IMR-90 (cell line): Measurements from ENCODE around the gene SLBP. TPM values are rescaled to one million over a fixed set of nuclear protein-coding genes. Genes with fewer than 3 reads are reported as not detected.
A peak's percentile ranks its signal among the peaks of the same experiment; 100 is the strongest.

Source experiments
- ATAC-seq: fragments of 200-7000 bp; cut with Tn5 transposase; 2 replicates; pipeline ENCODE4 v1.9.1; 2020; ENCODE audit warnings: low read depth, mild to moderate bottlenecking, moderate library complexity
- BruUV-seq: library from RNA; stranded (reverse); fragments of 400-500 nt; replicated peaks from 2 replicates; lab custom pipeline; 2021; lab: Mats Ljungman, UMichigan
- CTCF ChIA-PET: fragments of 300-600 bp; formaldehyde crosslinking; extraction: SDS; loops from one replicate; lab custom pipeline; 2021; ENCODE audit warnings: antibody characterized with exemption; lab: Yijun Ruan, JAX
- POLR2A ChIA-PET: fragments of 300-600 bp; sonication (Branson Sonifier 250); formaldehyde crosslinking; loops from one replicate; lab custom pipeline; 2022; ENCODE audit warnings: antibody characterized with exemption; ENCODE audit not compliant: unreplicated experiment; lab: Charles Lee
- DNase-seq: peaks from one replicate; pipeline ENCODE4 v3.0.0; 2013
- H2AFZ ChIP-seq: replicated peaks from 2 replicates; pipeline ENCODE3; 2013; ENCODE audit warnings: low read length, mild to moderate bottlenecking; ENCODE audit not compliant: poor library complexity
- H2AK5ac ChIP-seq: 2 replicates; pipeline ENCODE4 v1.6.1; 2013; ENCODE audit warnings: low read depth, low read length, inconsistent platforms
- H2AK9ac ChIP-seq: replicated peaks from 2 replicates; pipeline ENCODE3; 2013; ENCODE audit warnings: mild to moderate bottlenecking, low read depth, low read length, moderate library complexity; ENCODE audit not compliant: poor library complexity
- H2BK120ac ChIP-seq: 2 replicates; pipeline ENCODE4 v1.6.1; 2013; ENCODE audit warnings: low read depth, low read length, inconsistent platforms
- H2BK15ac ChIP-seq: 3 replicates; pipeline ENCODE4 v1.6.1; 2013; ENCODE audit warnings: low read depth, low read length, inconsistent platforms
- H2BK20ac ChIP-seq: 2 replicates; pipeline ENCODE4 v1.6.1; 2013; ENCODE audit warnings: low read depth, mild to moderate bottlenecking, inconsistent platforms, low read length, moderate library complexity
- H2BK5ac ChIP-seq: 2 replicates; pipeline ENCODE4 v1.6.1; 2013; ENCODE audit warnings: mild to moderate bottlenecking, low read depth, low read length, inconsistent platforms; ENCODE audit not compliant: poor library complexity, severe bottlenecking
- H3K14ac ChIP-seq: replicated peaks from 2 replicates; pipeline ENCODE4 v1.6.1; 2013; ENCODE audit warnings: low read depth, low read length, inconsistent platforms
- H3K18ac ChIP-seq: 2 replicates; pipeline ENCODE4 v1.6.1; 2013; ENCODE audit warnings: low read depth, low read length, control low read depth
- H3K23ac ChIP-seq: 2 replicates; pipeline ENCODE4 v1.6.1; 2013; ENCODE audit warnings: low read depth, low read length, inconsistent platforms
- H3K27ac ChIP-seq: 2 replicates; pipeline ENCODE4 v1.5.1; 2013; ENCODE audit warnings: mild to moderate bottlenecking, control low read depth, low read length; ENCODE audit not compliant: insufficient read depth
- H3K27me3 ChIP-seq: 2 replicates; pipeline ENCODE4 v1.6.1; 2013; ENCODE audit warnings: low read length; ENCODE audit not compliant: control insufficient read depth, insufficient read depth
- H3K36me3 ChIP-seq: 2 replicates; pipeline ENCODE4 v1.6.1; 2013; ENCODE audit warnings: low read length, mixed read lengths; ENCODE audit not compliant: control insufficient read depth, insufficient read depth
- H3K4ac ChIP-seq: 2 replicates; pipeline ENCODE4 v1.6.1; 2013; ENCODE audit warnings: low read depth, low read length, inconsistent platforms
- H3K4me1 ChIP-seq: 2 replicates; pipeline ENCODE4 v1.6.1; 2013; ENCODE audit warnings: low read length, mixed read lengths; ENCODE audit not compliant: control insufficient read depth, insufficient read depth
- H3K4me2 ChIP-seq: 2 replicates; pipeline ENCODE4 v1.6.1; 2013; ENCODE audit warnings: low read depth, mild to moderate bottlenecking, control low read depth, low read length, moderate library complexity
- H3K4me3 ChIP-seq: 2 replicates; pipeline ENCODE4 v1.5.1; 2013; ENCODE audit warnings: low read depth, mild to moderate bottlenecking, control low read depth, low read length, moderate library complexity; ENCODE audit not compliant: insufficient read depth
- H3K56ac ChIP-seq: 2 replicates; pipeline ENCODE4 v1.6.1; 2013; ENCODE audit warnings: low read length, inconsistent platforms; ENCODE audit not compliant: insufficient read depth; ENCODE audit errors: extremely low read depth
- H3K79me1 ChIP-seq, 2 experiments: 2 replicates each; pipeline ENCODE4 v1.6.1; 2013; ENCODE audit warnings: low read length in 2 of 2, inconsistent platforms in 1 of 2, low read depth in 1 of 2
- H3K9ac ChIP-seq: 2 replicates; pipeline ENCODE4 v1.6.1; 2013; ENCODE audit warnings: low read depth, low read length, control low read depth
- H3K9me1 ChIP-seq: 2 replicates; pipeline ENCODE4 v1.6.1; 2013; ENCODE audit warnings: low read length, inconsistent platforms; ENCODE audit not compliant: insufficient read depth
- H3K9me3 ChIP-seq: 2 replicates; pipeline ENCODE4 v1.6.1; 2013; ENCODE audit warnings: low read length; ENCODE audit not compliant: control insufficient read depth, insufficient read depth
- H4K20me1 ChIP-seq: 2 replicates; pipeline ENCODE4 v1.6.1; 2013; ENCODE audit warnings: low read length, inconsistent platforms; ENCODE audit not compliant: insufficient read depth
- H4K5ac ChIP-seq: 2 replicates; pipeline ENCODE4 v1.6.1; 2013; ENCODE audit warnings: mild to moderate bottlenecking, low read depth, low read length, control low read depth
- H4K8ac ChIP-seq, 2 experiments: 2 replicates each; pipeline ENCODE4 v1.6.1; 2013; ENCODE audit warnings: low read depth in 2 of 2, low read length in 2 of 2, control low read depth in 1 of 2, inconsistent platforms in 1 of 2
- H4K91ac ChIP-seq: 2 replicates; pipeline ENCODE4 v1.6.1; 2013; ENCODE audit warnings: low read depth, low read length, inconsistent platforms; ENCODE audit not compliant: insufficient read depth
- BHLHE40 ChIP-seq: fragments of 150-350 bp; IDR thresholded peaks from 2 replicates; pipeline ENCODE4 v1.6.1; 2016; ENCODE audit warnings: mild to moderate bottlenecking, low read depth, low read length
- CEBPB ChIP-seq: IDR thresholded peaks from 2 replicates; pipeline ENCODE4 v1.6.1; 2012; ENCODE audit warnings: low read depth, low read length, improper control_type of control experiment
- CHD1 ChIP-seq: IDR thresholded peaks from 2 replicates; pipeline ENCODE4 v1.6.1; 2012; ENCODE audit warnings: low read depth, low read length, improper control_type of control experiment
- FOS ChIP-seq: fragments of 150-350 bp; IDR thresholded peaks from 2 replicates; pipeline ENCODE4 v1.6.1; 2016; ENCODE audit warnings: low read depth, low read length
- MAFK ChIP-seq: IDR thresholded peaks from 2 replicates; pipeline ENCODE4 v1.6.1; 2012; ENCODE audit warnings: low read depth, low read length, improper control_type of control experiment
- MAZ ChIP-seq: IDR thresholded peaks from 2 replicates; pipeline ENCODE4 v1.6.1; 2012; ENCODE audit warnings: low read depth, mild to moderate bottlenecking, low read length, improper control_type of control experiment, moderate library complexity, borderline replicate concordance
- MXI1 ChIP-seq: IDR thresholded peaks from 2 replicates; pipeline ENCODE4 v1.6.1; 2012; ENCODE audit warnings: low read depth, mild to moderate bottlenecking, low read length, moderate library complexity, borderline replicate concordance
- NFE2L2 ChIP-seq: fragments of 150-350 bp; IDR thresholded peaks from 2 replicates; pipeline ENCODE4 v1.6.1; 2016; ENCODE audit warnings: low read depth, mild to moderate bottlenecking, low read length
- POLR2A ChIP-seq: IDR thresholded peaks from 2 replicates; pipeline ENCODE4 v1.6.1; 2012; ENCODE audit warnings: mild to moderate bottlenecking, low read depth, low read length
- RAD21 ChIP-seq: IDR thresholded peaks from 2 replicates; pipeline ENCODE4 v1.6.1; 2012; ENCODE audit warnings: low read length, improper control_type of control experiment
- RCOR1 ChIP-seq: IDR thresholded peaks from 2 replicates; pipeline ENCODE4 v1.6.1; 2012; ENCODE audit warnings: mild to moderate bottlenecking, low read length, improper control_type of control experiment; ENCODE audit not compliant: insufficient replicate concordance
- RFX5 ChIP-seq: IDR thresholded peaks from 2 replicates; pipeline ENCODE4 v1.8.0; 2012; ENCODE audit warnings: low read depth, mild to moderate bottlenecking, low read length, moderate library complexity
- SMC3 ChIP-seq: fragments of 150-350 bp; IDR thresholded peaks from 2 replicates; pipeline ENCODE4 v1.6.1; 2016; ENCODE audit warnings: low read depth, mild to moderate bottlenecking, antibody characterized with exemption, low read length, moderate library complexity
- WGBS, 2 experiments: methylation state at CpG; one replicate each; pipeline versions ENCODE4 v1.1.5 to v1.1.7; 2013; ENCODE audit warnings: missing lambda C conversion rate in 2 of 2; ENCODE audit not compliant: insufficient read length in 1 of 2; ENCODE audit errors: extremely low coverage in 2 of 2; 5-methylcytosine and 5-hydroxymethylcytosine counted together
- dilution Hi-C: fragments of 300-500 bp; cut with HindIII; formaldehyde crosslinking; loops from one replicate; pipeline ENCODE4 v1.14.3; 2018; ENCODE audit warnings: low sequenced_read_pairs; ENCODE audit not compliant: unreplicated experiment
- in situ Hi-C: fragments of 300-500 bp; cut with MboI; formaldehyde crosslinking; loops from 3 replicates; pipeline ENCODE4 v1.14.3; 2019; ENCODE audit warnings: low sequenced_read_pairs, inconsistent platforms, mixed read lengths
- intact Hi-C: fragments of 100-400 bp; cut with micrococcal nuclease; formaldehyde crosslinking; loops from 2 replicates; pipeline ENCODE4 v1.10.0; 2022
- polyA plus RNA-seq, 3 experiments: library from polyadenylated mRNA; depleted of rRNA; stranded (reverse); fragments of >200 nt; gene quantifications; 2 replicates each; pipeline ENCODE4 v1.2.3, GENCODE V29; 2012; ENCODE audit warnings: low replicate concordance in 1 of 3
- total RNA-seq: library from RNA; depleted of rRNA; stranded (reverse); fragments of >200 nt; gene quantifications from 2 replicates; pipeline ENCODE4 v1.2.3, GENCODE V29; 2012
- TF ChIP-seq, protein P1 (sequence below): fragments of 150-350 bp; IDR thresholded peaks from 2 replicates; pipeline ENCODE4 v1.6.1; 2017; ENCODE audit warnings: mild to moderate bottlenecking, antibody characterized with exemption, low read length, low read depth
- TF ChIP-seq, protein P2 (sequence below): fragments of 150-350 bp; IDR thresholded peaks from 2 replicates; pipeline ENCODE4 v1.6.1; 2016; ENCODE audit warnings: low read depth, mild to moderate bottlenecking, low read length, moderate library complexity, borderline replicate concordance
- TF ChIP-seq, protein P3 (sequence below): conservative IDR thresholded peaks from 2 replicates; pipeline ENCODE4 v1.5.1; 2012; ENCODE audit warnings: mild to moderate bottlenecking, low read depth, low read length, improper control_type of control experiment

SLBP gene
- total and polyA plus RNA-seq, 2 of the 4 experiments (the other 2 are of a cell fraction): 64.9 to 66.1 TPM

DNA sequence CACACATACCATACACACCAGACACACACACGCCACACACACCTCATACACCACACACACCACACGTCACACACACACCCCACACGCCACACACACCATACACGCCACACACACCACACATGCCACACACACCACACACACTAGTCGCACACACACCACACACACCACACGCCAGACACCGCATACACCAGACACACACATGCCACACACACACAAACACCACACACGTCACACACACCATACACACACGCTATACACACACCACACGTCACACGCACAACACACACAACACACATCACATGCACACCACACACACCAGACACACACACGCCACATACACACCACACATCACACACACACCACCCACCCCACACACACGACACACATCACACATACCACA is 60.0 kb downstream of the SLBP start:
- Histone ChIP-seq H4K8ac (no peak overlapping the region), H3K9ac (no peak overlapping the region), H2BK15ac (no peak overlapping the region), H4K5ac (no peak overlapping the region), H3K23ac (no peak overlapping the region), H3K9me3 (no peaks in the 10 kb centered on the region), H3K14ac (no peak overlapping the region; the same call in 1 of the 2 replicates), H4K91ac (no peak overlapping the region), H2AK9ac (no peak overlapping the region), H3K27me3 (no peaks in the 10 kb centered on the region), H3K4me3 (no peak overlapping the region), H3K4me2 (no peak overlapping the region), H3K27ac (no peak overlapping the region), H3K9me1 (peaks cover 14% of the 10 kb centered on the region), H2BK20ac (no peak overlapping the region), H2BK5ac (peak overlapping the region; percentile 90), H3K4me1 (no peaks in the 10 kb centered on the region), H2AFZ (no peak overlapping the region), H4K20me1 (peaks cover 4% of the 10 kb centered on the region), H2BK120ac (no peak overlapping the region), H3K56ac (no peak overlapping the region), H3K36me3 (no peaks in the 10 kb centered on the region), H2AK5ac (no peak overlapping the region), H3K4ac (no peak overlapping the region), H3K79me1 (peaks cover 0 to 4% of the 10 kb centered on the region in 2 experiments; a peak in 1 of 4 replicates), H3K18ac (no peak overlapping the region)
- no TSS peak for BruUV-seq
- in situ Hi-C loops (no loop called here), dilution Hi-C loops (no loop called here), intact Hi-C loops (no loop called here)
- ATAC-seq (no peak), DNase-seq (no peak)
- CTCF ChIA-PET: no interaction called here
- TF ChIP-seq, protein P1, sequence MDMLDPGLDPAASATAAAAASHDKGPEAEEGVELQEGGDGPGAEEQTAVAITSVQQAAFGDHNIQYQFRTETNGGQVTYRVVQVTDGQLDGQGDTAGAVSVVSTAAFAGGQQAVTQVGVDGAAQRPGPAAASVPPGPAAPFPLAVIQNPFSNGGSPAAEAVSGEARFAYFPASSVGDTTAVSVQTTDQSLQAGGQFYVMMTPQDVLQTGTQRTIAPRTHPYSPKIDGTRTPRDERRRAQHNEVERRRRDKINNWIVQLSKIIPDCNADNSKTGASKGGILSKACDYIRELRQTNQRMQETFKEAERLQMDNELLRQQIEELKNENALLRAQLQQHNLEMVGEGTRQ: no peak
- no peak for TF ChIP-seq CHD1
- no peak for TF ChIP-seq RFX5
- no peak for TF ChIP-seq FOS
- TF ChIP-seq, protein P2, sequence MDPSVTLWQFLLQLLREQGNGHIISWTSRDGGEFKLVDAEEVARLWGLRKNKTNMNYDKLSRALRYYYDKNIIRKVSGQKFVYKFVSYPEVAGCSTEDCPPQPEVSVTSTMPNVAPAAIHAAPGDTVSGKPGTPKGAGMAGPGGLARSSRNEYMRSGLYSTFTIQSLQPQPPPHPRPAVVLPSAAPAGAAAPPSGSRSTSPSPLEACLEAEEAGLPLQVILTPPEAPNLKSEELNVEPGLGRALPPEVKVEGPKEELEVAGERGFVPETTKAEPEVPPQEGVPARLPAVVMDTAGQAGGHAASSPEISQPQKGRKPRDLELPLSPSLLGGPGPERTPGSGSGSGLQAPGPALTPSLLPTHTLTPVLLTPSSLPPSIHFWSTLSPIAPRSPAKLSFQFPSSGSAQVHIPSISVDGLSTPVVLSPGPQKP: no peak
- no peak for TF ChIP-seq RAD21
- TF ChIP-seq, protein P3, sequence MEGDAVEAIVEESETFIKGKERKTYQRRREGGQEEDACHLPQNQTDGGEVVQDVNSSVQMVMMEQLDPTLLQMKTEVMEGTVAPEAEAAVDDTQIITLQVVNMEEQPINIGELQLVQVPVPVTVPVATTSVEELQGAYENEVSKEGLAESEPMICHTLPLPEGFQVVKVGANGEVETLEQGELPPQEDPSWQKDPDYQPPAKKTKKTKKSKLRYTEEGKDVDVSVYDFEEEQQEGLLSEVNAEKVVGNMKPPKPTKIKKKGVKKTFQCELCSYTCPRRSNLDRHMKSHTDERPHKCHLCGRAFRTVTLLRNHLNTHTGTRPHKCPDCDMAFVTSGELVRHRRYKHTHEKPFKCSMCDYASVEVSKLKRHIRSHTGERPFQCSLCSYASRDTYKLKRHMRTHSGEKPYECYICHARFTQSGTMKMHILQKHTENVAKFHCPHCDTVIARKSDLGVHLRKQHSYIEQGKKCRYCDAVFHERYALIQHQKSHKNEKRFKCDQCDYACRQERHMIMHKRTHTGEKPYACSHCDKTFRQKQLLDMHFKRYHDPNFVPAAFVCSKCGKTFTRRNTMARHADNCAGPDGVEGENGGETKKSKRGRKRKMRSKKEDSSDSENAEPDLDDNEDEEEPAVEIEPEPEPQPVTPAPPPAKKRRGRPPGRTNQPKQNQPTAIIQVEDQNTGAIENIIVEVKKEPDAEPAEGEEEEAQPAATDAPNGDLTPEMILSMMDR: no peak
- TF ChIP-seq MXI1: no peak
- TF ChIP-seq MAFK: no peak
- no peak for TF ChIP-seq POLR2A
- no peak for TF ChIP-seq BHLHE40
- TF ChIP-seq NFE2L2: no peak
- TF ChIP-seq CEBPB: no peak
- no peak for TF ChIP-seq RCOR1
- TF ChIP-seq MAZ: no peak
- TF ChIP-seq SMC3: no peak
- POLR2A ChIA-PET: no interaction called here
- WGBS, 2 experiments: 96 to 100% methylated on average over 2 to 13 of the region's 13 CpGs
